HepG2 (cell line): ENCODE measurements around the gene CLDN5. TPM values are rescaled to one million over a fixed set of nuclear protein-coding genes. Genes with fewer than 3 reads are reported as not detected.

Experiments used
- ATAC-seq: fragments of 200-7000 bp; cut with Tn5 transposase; 3 replicates; pipeline ENCODE4 v1.9.1; 2020; ENCODE audit warnings: mild to moderate bottlenecking, moderate library complexity
- BruUV-seq: library from RNA; stranded (reverse); fragments of 400-500 nt; replicated peaks from 2 replicates; lab custom pipeline; 2021; lab: Mats Ljungman, UMichigan
- CTCF ChIA-PET: fragments of 300-600 bp; formaldehyde crosslinking; extraction: SDS; loops from one replicate; lab custom pipeline; 2021; ENCODE audit warnings: low total read pairs, inconsistent platforms, low intra/inter-chr PET ratio; lab: Yijun Ruan, JAX
- POLR2A ChIA-PET: fragments of 350-600 bp; sonication (Branson Sonifier 250); formaldehyde crosslinking; loops from one replicate; lab custom pipeline; 2020; ENCODE audit warnings: antibody characterized with exemption, inconsistent platforms; lab: Yijun Ruan, JAX
- DNase-seq: peaks from one replicate; pipeline ENCODE4 v3.0.0-alpha.2; 2015; ENCODE audit warnings: low spot score
- FAIRE-seq: peaks from 3 replicates; lab custom pipeline; 2011; peaks lifted over from hg19 to GRCh38; lab: Jason Lieb, UNC
- H2AFZ ChIP-seq: one replicate; pipeline ENCODE4 v1.6.1; 2011; ENCODE audit warnings: low read length, inconsistent platforms
- H3K27ac ChIP-seq: fragments of 300-600 bp; 3 replicates; pipeline ENCODE4 v1.8.0; 2011; ENCODE audit warnings: mixed run types, mild to moderate bottlenecking, mixed read lengths, low read length, inconsistent platforms; ENCODE audit not compliant: insufficient read depth; ENCODE audit errors: extremely low read length
- H3K27me3 ChIP-seq, 2 experiments: fragments of 200-600 bp in 1 of 2; 2 replicates in 1 of 2; 3 replicates in 1 of 2; pipeline versions ENCODE4 v1.6.0 to v1.8.0; 2011; ENCODE audit warnings: low read length in 2 of 2, mild to moderate bottlenecking in 2 of 2, moderate library complexity in 2 of 2, inconsistent platforms in 1 of 2; ENCODE audit not compliant: insufficient read depth in 2 of 2, control insufficient read depth in 1 of 2
- H3K36me3 ChIP-seq, 2 experiments: fragments of 200-600 bp in 1 of 2; replicated peaks in 1 of 2; 2 replicates in 1 of 2; 3 replicates in 1 of 2; pipeline versions ENCODE4 v1.5.1 to v1.8.0; 2011; ENCODE audit warnings: low read length in 2 of 2, inconsistent platforms in 1 of 2; ENCODE audit not compliant: insufficient read depth in 2 of 2, control insufficient read depth in 1 of 2
- H3K4me1 ChIP-seq: 2 replicates; pipeline ENCODE4 v1.5.1; 2012; ENCODE audit warnings: low read length, inconsistent platforms; ENCODE audit not compliant: insufficient read depth
- H3K4me2 ChIP-seq: 2 replicates; pipeline ENCODE4 v1.6.0; 2011; ENCODE audit warnings: low read depth, low read length, inconsistent platforms
- H3K4me3 ChIP-seq, 3 experiments: fragments of 200-600 bp in 1 of 3; sonication (generic), shearing (Covaris generic) in 1 of 3; replicated peaks in 1 of 3; 2 replicates each; pipeline ENCODE4 v1.5.1; 2011 to 2016; ENCODE audit warnings: low read length in 3 of 3, inconsistent platforms in 2 of 3, low read depth in 2 of 3, mild to moderate bottlenecking in 2 of 3, control low read depth in 1 of 3, mixed read lengths in 1 of 3; ENCODE audit not compliant: insufficient read depth in 1 of 3
- H3K79me2 ChIP-seq: one replicate; pipeline ENCODE4 v1.6.1; 2011; ENCODE audit warnings: low read length, inconsistent platforms; ENCODE audit not compliant: insufficient read depth
- H3K9ac ChIP-seq: 2 replicates; pipeline ENCODE4 v1.6.0; 2011; ENCODE audit warnings: mild to moderate bottlenecking, low read depth, low read length, inconsistent platforms; ENCODE audit not compliant: insufficient read depth
- H3K9me3 ChIP-seq: 2 replicates; pipeline ENCODE4 v1.5.1; 2012; ENCODE audit warnings: mild to moderate bottlenecking, low read length
- H4K20me1 ChIP-seq: 2 replicates; pipeline ENCODE4 v1.6.0; 2011; ENCODE audit warnings: inconsistent platforms, mild to moderate bottlenecking, low read length, moderate library complexity; ENCODE audit not compliant: insufficient read depth
- ATAD3A ChIP-seq: sonication (generic); formaldehyde crosslinking; IDR thresholded peaks from 2 replicates; pipeline ENCODE4 v1.4.0; 2020; ENCODE audit warnings: missing genetic modification reagents
- ATM ChIP-seq: fragments of 450-650 bp; IDR thresholded peaks from 2 replicates; pipeline ENCODE4 v1.7.1; 2017; ENCODE audit warnings: mild to moderate bottlenecking, borderline replicate concordance
- CBX1 ChIP-seq: IDR thresholded peaks from one replicate; pipeline ENCODE4 v1.6.1; 2016; ENCODE audit warnings: antibody characterized with exemption, low read depth
- CCAR2 ChIP-seq: fragments of 200-400 bp; formaldehyde crosslinking; optimal IDR thresholded peaks from 2 replicates; pipeline ENCODE3; 2018; ENCODE audit warnings: low read depth, mild to moderate bottlenecking, low read length, moderate library complexity
- CERS6 ChIP-seq: sonication (generic); formaldehyde crosslinking; IDR thresholded peaks from 2 replicates; pipeline ENCODE4 v1.5.0; 2020; ENCODE audit warnings: missing genetic modification reagents
- KLF15 ChIP-seq: sonication (generic); formaldehyde crosslinking; IDR thresholded peaks from 2 replicates; pipeline ENCODE4 v1.8.1; 2023; ENCODE audit warnings: borderline replicate concordance, mild to moderate bottlenecking, inconsistent platforms, missing genetic modification reagents, mixed read lengths
- MZF1 ChIP-seq: sonication (generic); formaldehyde crosslinking; IDR thresholded peaks from 2 replicates; pipeline ENCODE4 v1.8.1; 2023; ENCODE audit warnings: mild to moderate bottlenecking, missing genetic modification reagents, borderline replicate concordance
- POGZ ChIP-seq: sonication (generic); formaldehyde crosslinking; IDR thresholded peaks from 2 replicates; pipeline ENCODE4 v1.4.0; 2020; ENCODE audit warnings: mild to moderate bottlenecking, missing genetic modification reagents
- SMC3 ChIP-seq: IDR thresholded peaks from 2 replicates; pipeline ENCODE4 v1.6.1; 2011; ENCODE audit warnings: low read length, improper control_type of control experiment
- SRF ChIP-seq: IDR thresholded peaks from 2 replicates; pipeline ENCODE4 v1.6.1; 2011; ENCODE audit warnings: mild to moderate bottlenecking, low read depth, low read length, moderate library complexity
- ZFP82 ChIP-seq: sonication (generic); formaldehyde crosslinking; IDR thresholded peaks from 2 replicates; pipeline ENCODE4 v1.5.1; 2020; ENCODE audit warnings: mild to moderate bottlenecking, missing genetic modification reagents, borderline replicate concordance
- ZNF124 ChIP-seq: sonication (generic); formaldehyde crosslinking; IDR thresholded peaks from 2 replicates; pipeline ENCODE4 v1.4.0; 2020; ENCODE audit warnings: missing genetic modification reagents
- ZNF251 ChIP-seq: sonication (generic); formaldehyde crosslinking; IDR thresholded peaks from 2 replicates; pipeline ENCODE4 v1.9.0; 2021; ENCODE audit warnings: mild to moderate bottlenecking, missing genetic modification reagents
- ZNF292 ChIP-seq: sonication (generic); formaldehyde crosslinking; IDR thresholded peaks from 2 replicates; pipeline ENCODE4 v1.8.1; 2022; ENCODE audit warnings: mild to moderate bottlenecking, low read depth, missing genetic modification reagents, borderline replicate concordance
- ZNF382 ChIP-seq: sonication (generic); formaldehyde crosslinking; IDR thresholded peaks from 2 replicates; pipeline ENCODE4 v1.5.0; 2020; ENCODE audit warnings: missing genetic modification reagents, mild to moderate bottlenecking, borderline replicate concordance
- ZNF709 ChIP-seq: sonication (generic); formaldehyde crosslinking; IDR thresholded peaks from 2 replicates; pipeline ENCODE4 v1.5.0; 2020; ENCODE audit warnings: mild to moderate bottlenecking, missing genetic modification reagents
- ZNF749 ChIP-seq: sonication (generic); formaldehyde crosslinking; IDR thresholded peaks from 2 replicates; pipeline ENCODE4 v1.8.0; 2022; ENCODE audit warnings: mild to moderate bottlenecking, missing genetic modification reagents, moderate library complexity, borderline replicate concordance
- WGBS: methylation state at CpG from one replicate; pipeline ENCODE4 v1.1.6; 2017; ENCODE audit warnings: low lambda C conversion rate; 5-methylcytosine and 5-hydroxymethylcytosine counted together
- in situ Hi-C: cut with HindIII; loops from 2 replicates; pipeline ENCODE4 v1.10.0; 2017; ENCODE audit warnings: low pct_unique_long_range_greater_than_20kb; ENCODE audit not compliant: extremely low pct_ligation_motif_present
- intact Hi-C: fragments of 100-400 bp; cut with micrococcal nuclease; formaldehyde crosslinking; loops from one replicate; pipeline ENCODE4 v1.10.0; 2022; ENCODE audit not compliant: unreplicated experiment
- polyA plus RNA-seq, 8 experiments: library from polyadenylated mRNA; depleted of rRNA in 3 of 8; stranded (reverse) in 7 of 8; unstranded in 1 of 8; fragments of >200 nt; fragmentation: Illumina TruSeq in 4 of 8; extraction: Trizol in 4 of 8; gene quantifications; 2 replicates each; pipeline versions ENCODE4 v1.2.1 to v1.2.3, GENCODE V29; 2011 to 2016; ENCODE audit warnings: low read depth in 4 of 8, missing spikeins in 1 of 8, mixed read lengths in 1 of 8; ENCODE audit not compliant: insufficient read depth in 1 of 8
- total RNA-seq, 5 experiments: library from RNA; depleted of rRNA; stranded (reverse); fragments of >200 nt; fragmentation: Illumina TruSeq; extraction: Trizol; gene quantifications; 2 replicates each; pipeline ENCODE4 v1.2.3, GENCODE V29; 2016; ENCODE audit warnings: low read depth in 1 of 5
- TF ChIP-seq, protein P1 (sequence below): sonication (generic); formaldehyde crosslinking; IDR thresholded peaks from 2 replicates; pipeline ENCODE4 v1.5.1; 2020; ENCODE audit warnings: mild to moderate bottlenecking, missing genetic modification reagents, moderate library complexity

Gene CLDN5
- total and polyA plus RNA-seq, 2 of the 13 experiments (the other 11 are each of a cell fraction or from before 2014, with no cell fraction given) = not detected

DNA sequence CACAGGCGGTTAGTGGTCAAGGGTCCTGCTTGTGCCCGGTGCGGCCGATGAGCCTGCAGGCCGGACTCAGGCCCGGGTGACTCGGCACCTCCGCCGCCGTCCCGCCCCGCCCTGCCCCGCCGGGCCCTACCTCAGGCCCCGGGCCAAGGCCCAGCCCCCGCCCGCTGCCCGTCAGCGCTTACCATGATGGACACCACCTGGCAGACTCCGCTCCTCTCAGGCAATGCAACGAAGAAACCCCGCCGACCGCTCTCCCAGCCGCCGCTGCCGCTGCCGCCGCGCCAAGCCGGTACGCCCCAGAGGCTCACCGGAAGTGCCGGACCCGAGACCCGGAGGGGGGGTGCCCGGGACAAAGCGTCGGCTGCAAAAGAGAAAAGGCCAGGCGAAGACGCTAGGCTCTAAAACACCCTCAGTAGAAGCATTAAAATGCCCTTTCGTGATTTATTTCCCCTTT is 45.3 kb downstream of the CLDN5 start, which contains the start of gene UFD1 (continued):
- TF ChIP-seq CERS6 (CRISPR knock-in tag) (no peak), ZNF251 (no peak), MZF1 (CRISPR knock-in tag) (no peak), ZNF292 (no peak), CCAR2 (no peak), ZNF124 (no peak), ATAD3A (no peak)

DNA sequence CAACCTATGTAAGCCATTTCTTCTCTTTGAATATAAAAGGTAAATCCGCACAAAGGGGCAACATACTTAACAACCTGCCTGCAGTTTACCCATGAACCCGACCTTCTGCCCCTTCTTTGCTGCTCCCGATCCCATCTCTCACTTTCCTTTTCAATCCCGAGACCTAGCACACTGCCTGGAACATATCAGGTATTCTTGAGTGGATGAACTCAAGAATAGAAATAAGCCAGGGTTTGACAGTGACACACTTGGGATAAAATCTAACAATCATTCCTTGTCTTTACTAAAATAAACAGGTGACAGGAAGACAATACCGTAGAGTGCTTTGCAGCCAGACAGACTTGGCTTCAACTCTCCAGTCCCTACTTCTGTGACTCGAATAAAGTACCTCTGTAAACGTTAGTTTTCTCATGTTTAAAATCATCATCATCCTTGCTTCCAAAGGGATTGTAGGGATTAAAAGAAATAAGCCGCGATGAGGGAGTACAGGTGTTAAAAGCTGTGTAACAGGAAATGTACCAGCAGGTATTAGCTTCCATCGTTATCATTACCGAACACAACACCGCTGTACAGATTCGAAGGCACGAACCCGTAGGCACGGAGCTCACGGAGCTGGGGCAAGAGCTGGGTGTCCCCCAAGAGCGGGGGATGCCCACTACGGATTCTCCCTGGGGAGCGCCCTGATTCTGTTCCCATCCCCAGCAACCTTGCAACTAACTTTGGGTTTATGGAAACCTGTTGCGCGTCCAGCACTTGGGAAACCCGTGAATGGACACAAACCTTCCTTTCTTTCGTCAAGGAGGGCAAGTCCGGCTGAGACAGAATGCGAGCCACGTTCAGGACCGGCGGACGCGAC is 45.9 kb downstream of the CLDN5 start:
- peak overlapping the region; percentile 66 to 98 (median 97) for H3K4me3 ChIP-seq
- no peak for FAIRE-seq
- H3K27ac ChIP-seq = peak overlapping the region; percentile 97
- intact Hi-C loops (loop anchor here (2.0 to 10.0 kb wide), 4 partner anchors 31 to 173 kb away; partner anchors contain the start of genes C22orf39 and HIRA), in situ Hi-C loops (loop anchor here (10.0 kb wide), 1 partner anchor 183 kb away; the partner anchor contains the start of gene CLTCL1)
- DNase-seq = no peak
- H3K4me2 ChIP-seq = peak overlapping the region; percentile 83
- WGBS = 1% methylated on average over 17 of the region's 31 CpGs
- H3K79me2 ChIP-seq = peaks cover 52% of the 10 kb centered on the region
- ATAC-seq = no peak
- POLR2A ChIA-PET = interaction anchor here (2.1 kb wide), 1 partner anchor 47 kb away, joined by 12 read pairs; the partner anchor contains the start of genes HIRA and MRPL40
- H2AFZ ChIP-seq = no peak overlapping the region
- H3K9ac ChIP-seq = peak overlapping the region; percentile 97
- H3K9me3 ChIP-seq = no peaks in the 10 kb centered on the region
- TSS peak; percentile 65 for BruUV-seq
- H4K20me1 ChIP-seq = peaks cover 13% of the 10 kb centered on the region; the same call in 1 of the 2 replicates
- CTCF ChIA-PET = no interaction called here
- H3K27me3 ChIP-seq = no peaks in the 10 kb centered on the region; a peak in 1 of 5 replicates
- peaks cover 26% of the 10 kb centered on the region for H3K4me1 ChIP-seq
- H3K36me3 ChIP-seq = peaks cover 8 to 18% of the 10 kb centered on the region in 2 experiments
- TF ChIP-seq, protein P1, sequence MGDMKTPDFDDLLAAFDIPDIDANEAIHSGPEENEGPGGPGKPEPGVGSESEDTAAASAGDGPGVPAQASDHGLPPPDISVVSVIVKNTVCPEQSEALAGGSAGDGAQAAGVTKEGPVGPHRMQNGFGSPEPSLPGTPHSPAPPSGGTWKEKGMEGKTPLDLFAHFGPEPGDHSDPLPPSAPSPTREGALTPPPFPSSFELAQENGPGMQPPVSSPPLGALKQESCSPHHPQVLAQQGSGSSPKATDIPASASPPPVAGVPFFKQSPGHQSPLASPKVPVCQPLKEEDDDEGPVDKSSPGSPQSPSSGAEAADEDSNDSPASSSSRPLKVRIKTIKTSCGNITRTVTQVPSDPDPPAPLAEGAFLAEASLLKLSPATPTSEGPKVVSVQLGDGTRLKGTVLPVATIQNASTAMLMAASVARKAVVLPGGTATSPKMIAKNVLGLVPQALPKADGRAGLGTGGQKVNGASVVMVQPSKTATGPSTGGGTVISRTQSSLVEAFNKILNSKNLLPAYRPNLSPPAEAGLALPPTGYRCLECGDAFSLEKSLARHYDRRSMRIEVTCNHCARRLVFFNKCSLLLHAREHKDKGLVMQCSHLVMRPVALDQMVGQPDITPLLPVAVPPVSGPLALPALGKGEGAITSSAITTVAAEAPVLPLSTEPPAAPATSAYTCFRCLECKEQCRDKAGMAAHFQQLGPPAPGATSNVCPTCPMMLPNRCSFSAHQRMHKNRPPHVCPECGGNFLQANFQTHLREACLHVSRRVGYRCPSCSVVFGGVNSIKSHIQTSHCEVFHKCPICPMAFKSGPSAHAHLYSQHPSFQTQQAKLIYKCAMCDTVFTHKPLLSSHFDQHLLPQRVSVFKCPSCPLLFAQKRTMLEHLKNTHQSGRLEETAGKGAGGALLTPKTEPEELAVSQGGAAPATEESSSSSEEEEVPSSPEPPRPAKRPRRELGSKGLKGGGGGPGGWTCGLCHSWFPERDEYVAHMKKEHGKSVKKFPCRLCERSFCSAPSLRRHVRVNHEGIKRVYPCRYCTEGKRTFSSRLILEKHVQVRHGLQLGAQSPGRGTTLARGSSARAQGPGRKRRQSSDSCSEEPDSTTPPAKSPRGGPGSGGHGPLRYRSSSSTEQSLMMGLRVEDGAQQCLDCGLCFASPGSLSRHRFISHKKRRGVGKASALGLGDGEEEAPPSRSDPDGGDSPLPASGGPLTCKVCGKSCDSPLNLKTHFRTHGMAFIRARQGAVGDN (CRISPR knock-in tag) = 0 out of 2 replicates have a peak, but pooled peaks have one; percentile 39
- no peak for TF ChIP-seq CBX1
- TF ChIP-seq SRF = no peak
- 0 out of 2 replicates have a peak, but pooled peaks have one; percentile 16 for TF ChIP-seq ZNF749 (CRISPR knock-in tag)
- TF ChIP-seq KLF15 (CRISPR knock-in tag) = no peak
- no peak for TF ChIP-seq ATM
- TF ChIP-seq ZNF709 (CRISPR knock-in tag) = no peak
- TF ChIP-seq SMC3 = no peak
- no peak for TF ChIP-seq POGZ
- no peak for TF ChIP-seq ZNF382 (CRISPR knock-in tag)
- TF ChIP-seq ZFP82 = no peak
